Activated CD4-positive, alpha-beta T cell treated with anti-CD3 and anti-CD28 coated beads for 1 hour (primary cell): ENCODE measurements around the gene POM121L2.
"Not testable (repeated sequence)": the region's sequence is repeated elsewhere in the genome, so short reads cannot be mapped to it uniquely, and the experiment has no call there.

Experiments
- DNase-seq: peaks from one replicate; pipeline ENCODE4 v3.0.0-alpha.2; 2020

POM121L2 gene

DNA sequence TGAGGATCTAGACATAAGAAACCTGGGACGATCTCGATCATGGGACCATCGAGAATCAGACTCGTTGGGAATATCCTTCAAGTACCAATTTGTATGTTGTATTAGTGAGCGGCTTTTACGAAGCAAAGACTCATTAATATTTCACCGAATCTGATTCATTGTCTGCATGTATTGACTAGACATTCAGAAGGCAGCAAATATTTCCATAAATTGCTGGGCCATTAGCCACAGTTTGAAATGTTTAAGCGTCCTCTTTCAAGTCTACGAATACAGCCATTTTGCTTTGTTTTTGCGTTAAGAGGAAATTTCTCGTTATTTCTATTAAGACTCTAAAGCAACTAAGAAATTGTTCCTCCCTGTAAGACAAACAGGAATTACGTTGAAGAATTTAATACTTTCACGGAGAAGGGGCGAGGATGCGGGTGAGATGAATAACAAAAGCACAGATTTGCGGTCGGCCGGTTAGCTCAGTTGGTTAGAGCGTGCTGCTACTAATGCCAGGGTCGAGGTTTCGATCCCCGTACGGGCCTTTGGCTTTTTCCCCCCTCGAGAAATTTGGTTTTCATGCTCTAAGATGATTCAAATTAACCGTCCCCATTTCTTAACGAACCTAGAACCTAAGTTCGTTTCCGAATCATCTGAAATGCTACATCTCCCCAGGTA lies 18.5 kb downstream of the POM121L2 start:
- no peak for DNase-seq

DNA sequence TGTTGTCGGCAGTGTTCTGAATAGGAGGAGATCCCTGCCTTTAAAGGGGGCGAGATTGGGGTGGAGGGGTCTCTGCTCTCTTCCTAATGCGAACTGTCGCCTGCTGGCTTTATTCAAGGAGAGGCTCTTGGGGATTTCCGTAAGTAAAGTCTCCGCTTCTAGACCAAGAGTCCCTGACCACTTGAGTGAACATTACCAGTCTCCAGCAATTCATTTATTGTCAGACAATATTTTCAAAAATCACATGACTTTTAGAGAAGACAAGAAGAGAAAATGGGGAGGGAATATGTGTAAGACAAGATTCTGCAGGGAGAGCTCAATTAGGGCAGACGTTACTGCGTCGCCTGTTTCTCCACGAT lies 21.2 kb downstream of the POM121L2 start:
- DNase-seq, result no peak

DNA sequence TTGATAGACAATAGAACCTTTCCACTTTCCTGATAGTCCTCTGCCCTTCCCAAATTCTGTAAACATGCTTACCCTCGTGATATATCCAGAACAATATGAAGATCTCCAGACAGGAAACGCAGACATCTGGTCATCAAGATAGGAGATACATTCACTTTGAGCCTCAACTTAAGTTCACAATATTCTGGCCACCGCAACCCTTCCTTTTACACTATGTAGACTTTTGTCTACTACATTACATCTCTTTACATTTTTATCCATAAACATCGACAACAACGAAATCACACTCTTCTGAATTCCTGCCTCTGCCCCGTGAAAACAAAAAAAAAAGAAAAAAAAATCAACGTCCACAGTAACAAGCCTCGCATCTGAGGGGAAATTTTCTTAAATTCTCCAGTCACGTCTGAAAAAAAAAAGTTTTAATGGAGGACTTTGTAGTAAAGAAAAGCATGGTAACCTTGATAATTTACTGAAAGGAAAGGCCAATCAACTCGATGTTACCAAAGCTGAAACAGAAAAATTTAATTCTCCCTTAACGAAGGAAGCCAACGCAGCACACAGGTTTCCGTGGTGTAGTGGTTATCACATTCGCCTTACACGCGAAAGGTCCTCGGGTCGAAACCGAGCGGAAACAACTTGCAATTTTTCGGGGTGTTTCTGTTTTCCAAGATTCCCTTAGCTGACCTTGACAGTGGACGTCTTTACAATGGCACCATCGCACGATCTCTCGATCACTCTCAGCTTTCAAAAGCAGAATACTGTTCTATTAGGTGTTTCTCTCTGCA lies 21.8 kb downstream of the POM121L2 start:
- DNase-seq, result no peak

DNA sequence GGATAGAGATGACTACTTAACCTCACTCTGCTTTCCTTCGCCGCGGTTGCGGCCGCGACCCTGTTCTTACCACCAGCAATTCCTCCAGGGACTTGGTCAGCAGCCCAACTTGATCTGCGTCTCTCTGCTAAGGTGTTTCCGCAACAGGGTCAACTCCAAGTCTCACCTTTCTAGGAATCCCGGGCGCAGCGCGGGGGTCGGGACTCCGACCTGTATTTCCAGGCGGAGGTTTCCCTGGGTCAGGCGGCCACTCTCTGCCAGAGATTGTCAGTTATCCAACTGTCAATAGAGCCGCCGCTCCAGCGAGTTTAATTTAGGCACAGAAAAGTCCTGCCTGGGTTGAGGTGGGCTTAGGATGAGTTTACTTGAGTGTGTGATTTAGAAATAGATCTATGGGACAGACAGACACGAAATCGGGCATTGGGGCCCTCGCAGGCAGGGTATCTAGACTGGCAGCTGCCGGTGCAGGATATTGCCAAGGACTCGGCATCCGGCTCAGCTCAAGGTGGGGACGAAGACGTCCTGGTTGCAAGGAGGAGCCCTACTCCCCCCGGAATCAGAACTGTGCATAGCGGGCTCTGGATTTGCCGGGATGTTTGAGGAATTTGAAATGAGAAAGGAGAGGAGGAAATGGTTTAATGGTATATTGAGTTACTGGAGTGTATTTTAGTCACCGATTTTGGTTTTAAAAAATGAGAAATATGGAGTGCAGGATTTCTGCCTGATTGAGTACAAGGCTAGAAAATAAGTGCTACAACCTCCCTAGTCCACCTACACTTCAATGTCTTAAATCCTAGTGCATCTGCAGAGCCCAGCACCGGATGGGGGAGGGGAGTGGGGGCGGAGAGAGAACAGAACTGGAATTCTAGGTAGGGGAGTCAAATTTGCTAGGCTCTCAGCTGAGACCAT lies 23.7 kb downstream of the POM121L2 start:
- DNase-seq, result no peak

DNA sequence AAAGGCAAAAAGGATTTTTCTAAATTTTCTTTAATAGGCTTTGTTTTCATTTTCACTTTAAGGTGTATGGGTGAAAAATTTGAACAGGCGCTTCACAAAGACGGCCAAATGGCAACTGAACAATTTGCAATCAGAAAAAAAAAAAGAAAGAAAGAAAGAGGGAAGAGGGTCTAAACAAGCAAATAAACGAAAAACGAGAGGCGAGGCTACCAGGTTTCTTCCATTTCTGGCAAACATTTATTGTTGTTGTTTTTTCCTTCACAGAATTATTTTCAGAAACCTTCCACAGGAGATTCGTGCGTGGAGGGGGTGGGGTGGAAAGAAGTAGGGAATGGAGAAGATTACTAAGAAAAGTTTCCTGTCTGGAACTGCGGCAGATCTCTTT lies 24.3 kb downstream of the POM121L2 start:
- no peak for DNase-seq

DNA sequence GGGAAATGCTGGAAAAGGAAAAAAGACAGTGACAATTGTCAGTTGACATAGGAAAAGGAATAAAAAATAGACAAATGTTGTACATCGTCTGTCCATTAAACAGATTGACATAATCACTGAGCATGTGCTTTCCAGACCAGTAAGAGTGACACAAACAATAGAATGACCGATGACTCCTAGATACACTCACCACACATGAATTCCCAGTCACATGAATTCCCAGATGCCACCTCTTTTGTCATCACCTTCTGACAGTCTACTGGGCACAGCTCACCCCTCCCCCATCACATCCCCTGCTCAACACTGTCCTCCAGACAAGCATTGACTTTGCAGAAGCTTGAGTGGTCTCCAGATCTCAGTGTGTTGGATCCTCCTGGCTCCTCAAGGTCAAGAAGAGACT lies 25.9 kb downstream of the POM121L2 start:
- DNase-seq, result no peak

DNA sequence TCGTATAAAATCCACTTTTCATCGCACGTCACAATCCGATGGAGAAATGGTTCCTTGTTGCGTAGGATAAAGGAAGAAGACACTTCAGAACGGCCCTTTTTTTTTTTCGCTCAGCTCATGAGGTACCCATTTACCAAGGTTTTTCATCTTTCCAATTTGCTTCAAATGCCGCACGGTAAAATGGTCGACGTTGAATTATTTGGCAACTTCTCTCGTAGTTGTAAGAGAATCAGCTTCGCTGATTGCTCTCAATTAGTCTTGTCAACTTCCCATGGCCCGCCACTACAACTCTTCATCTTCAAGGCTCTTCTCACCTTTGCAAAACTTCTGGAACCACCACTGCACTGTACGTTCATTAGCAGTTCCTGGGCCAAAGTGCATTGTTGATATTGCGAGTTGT lies 28.8 kb downstream of the POM121L2 start:
- no peak for DNase-seq

DNA sequence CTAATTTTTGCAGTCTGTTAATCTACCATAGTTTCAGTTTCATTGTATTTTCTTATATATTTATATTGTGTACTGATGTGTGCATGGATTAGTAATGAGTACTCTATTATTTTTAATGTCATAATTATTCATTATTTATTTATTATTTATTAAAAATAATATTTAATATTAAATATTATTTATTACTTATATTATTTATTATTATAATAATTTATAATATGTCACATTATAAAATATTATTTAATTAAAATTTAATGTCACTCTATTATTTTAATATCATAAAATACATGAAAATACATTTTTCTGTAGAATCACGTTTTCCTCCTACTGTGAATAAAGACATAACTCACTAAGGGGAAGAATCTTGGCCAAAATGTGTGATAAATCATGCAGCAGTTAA lies 30.5 kb downstream of the POM121L2 start:
- no peak for DNase-seq

DNA sequence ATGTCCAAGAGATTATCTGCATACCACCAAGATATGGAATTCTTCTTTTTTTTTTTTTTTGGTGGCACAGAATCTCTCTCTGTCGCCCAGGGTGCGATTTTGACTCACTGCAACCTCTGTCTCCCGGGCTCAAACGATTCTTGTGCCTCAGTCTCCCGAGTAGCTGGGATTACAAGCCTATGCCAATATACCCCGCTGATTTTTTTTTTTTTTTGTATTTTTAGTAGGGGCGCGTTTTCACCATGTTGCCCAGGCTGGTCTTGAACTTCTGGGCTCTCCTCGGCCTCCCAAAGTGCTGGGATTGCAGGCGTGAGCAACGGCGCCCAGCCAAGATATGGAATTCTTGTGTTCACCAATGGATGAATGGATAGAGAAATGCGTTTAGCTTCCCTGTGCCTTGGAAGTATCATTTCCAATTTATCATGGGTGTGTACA lies 31.0 kb downstream of the POM121L2 start:
- no peak for DNase-seq

DNA sequence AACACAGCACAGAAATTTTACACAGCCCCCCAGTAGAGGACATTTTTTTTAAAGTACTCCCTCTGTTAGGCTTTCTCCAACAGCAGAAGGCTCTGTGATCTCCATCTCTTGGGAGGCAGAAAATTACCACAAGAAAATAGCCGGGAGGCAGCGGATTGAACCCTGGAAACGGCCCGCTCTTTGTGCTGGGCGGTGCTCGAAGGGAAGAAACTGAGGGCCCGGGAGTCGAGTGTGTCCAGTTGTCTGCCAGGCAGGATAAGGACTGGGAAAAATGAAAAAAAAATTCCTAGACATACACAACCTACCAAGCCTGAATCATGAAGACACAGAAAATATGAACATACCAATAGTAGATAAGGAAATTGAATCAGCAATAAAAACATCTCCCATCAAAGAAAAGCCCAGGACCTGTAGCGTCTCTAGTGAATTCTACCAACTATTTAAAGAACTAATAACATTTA lies 31.5 kb downstream of the POM121L2 start:
- DNase-seq, result no peak

DNA sequence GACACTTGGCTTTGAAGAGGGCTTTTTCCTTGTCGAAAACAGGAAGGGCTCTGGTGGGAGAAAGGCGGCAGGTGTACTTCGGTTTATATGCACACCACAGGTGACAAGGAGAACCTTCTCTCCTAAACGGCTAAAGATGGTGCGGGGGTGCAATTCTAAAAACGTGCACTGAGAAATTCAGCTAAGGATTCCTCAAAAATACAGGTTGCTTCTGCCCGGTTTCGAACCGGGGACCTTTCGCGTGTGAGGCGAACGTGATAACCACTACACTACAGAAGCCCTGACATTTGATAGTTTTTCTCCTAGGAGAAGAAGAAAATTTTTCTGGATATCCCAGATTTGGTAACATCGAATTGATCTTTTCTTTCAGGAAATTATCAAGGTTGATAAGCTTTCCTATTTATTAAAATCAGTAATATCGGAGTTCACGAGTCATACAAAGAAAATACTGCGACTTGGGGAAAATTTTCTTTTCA lies 32.0 kb downstream of the POM121L2 start:
- DNase-seq, result no peak

DNA sequence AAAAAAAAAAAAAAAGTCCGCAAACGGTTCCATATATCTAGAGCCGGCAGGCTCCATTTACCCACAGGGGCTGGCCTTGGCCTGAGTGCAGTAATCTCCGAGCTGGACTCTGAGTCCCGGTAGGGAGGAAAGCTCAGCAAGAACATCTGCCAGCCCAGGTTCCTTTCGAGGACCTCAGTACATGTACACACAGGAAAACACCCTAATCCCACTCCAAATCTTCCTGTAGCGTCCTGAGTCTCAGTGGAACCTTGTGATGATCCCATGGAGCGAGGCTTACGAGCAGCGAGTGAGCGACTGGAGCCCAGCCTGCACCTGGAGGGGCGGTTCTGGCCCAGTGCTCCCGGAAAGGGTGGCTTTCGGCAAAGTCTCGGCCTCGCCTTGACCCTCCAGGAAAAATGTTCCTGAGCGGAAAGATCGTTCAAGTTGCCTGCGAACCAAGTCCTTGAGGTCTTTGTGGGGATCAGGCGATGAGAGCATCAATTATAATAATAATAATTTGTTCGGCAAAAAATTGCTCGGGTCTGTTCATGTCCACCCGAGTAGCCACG lies 32.5 kb downstream of the POM121L2 start:
- DNase-seq, result no peak

DNA sequence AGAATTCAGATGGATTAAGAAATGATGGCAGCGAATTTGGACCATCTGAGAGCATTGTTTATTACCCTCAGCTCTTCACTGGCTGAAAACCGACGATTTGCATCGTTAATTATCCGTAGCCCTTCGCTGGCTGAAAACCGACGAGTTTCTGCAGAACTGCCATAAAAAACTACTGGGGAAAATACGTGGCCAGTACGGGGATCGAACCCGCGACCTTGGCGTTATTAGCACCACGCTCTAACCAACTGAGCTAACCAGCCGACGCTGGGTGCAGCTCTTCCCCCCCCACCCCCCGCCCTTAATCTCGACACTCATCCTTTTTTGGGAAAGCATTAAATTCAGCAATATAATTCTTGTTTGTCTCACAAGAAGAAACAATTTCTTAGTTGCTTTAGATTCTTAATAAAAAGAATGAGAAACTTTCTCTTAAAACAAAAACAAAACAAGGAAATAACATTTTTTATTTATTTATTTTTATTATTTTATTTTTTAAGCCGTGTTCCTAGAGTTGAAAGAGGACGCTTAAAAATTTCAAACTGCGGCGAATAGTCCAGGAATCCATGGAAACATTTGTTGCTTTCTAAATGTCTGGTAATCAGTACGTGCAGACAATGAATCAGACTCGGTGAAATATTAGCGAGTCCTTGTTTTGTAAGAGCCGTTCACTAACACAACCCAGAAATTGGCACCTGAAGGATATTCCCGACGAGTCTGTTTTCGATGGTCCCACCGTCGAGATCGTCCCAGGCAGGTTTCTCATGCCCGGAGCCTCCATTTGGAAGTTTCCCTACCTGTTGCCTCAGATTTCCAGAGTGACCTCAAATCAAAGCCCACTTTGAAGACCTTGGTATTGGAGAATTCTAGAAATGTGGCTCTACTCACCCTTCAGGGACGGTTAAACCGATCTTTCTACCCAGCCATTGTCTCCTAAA lies 36.8 kb downstream of the POM121L2 start:
- no peak for DNase-seq

DNA sequence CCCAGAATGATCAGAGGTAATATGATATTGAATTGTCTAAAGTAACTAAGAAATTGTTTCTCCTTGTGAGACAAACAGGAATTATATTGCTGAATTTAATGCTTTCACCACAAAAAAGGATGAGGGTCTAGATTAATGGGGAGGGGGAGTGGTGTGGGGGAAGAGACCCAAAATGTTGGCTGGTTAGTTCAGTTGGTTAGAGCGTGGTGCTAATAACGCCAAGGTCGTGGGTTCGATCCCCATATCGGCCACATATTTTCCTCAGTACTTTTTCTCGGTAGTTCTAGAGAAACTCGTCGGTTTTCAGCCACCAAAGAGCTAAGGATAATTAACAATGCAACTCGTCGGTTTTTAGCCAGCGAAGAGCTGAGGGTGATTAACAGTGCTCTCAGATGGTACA lies 38.3 kb downstream of the POM121L2 start:
- no peak for DNase-seq

DNA sequence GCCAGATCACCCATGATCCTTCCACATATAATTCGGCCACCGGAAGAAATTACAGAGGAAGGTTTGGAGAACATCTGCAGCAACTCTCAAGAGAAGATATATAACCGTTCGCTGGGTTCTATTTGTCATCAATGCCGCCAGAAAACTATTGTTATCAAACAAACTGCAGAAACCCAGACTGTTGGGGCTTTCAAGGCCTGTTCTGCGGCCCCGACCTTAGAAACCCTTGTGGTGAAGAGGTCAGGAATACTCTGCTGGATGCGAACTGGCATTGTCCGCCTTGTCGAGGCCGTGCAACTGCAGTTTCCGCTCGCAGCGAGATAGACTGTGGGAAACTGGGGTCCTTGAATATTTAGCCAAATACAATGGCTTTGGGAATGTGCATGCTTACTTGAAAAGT lies 43.3 kb downstream of the POM121L2 start:
- no peak for DNase-seq

DNA sequence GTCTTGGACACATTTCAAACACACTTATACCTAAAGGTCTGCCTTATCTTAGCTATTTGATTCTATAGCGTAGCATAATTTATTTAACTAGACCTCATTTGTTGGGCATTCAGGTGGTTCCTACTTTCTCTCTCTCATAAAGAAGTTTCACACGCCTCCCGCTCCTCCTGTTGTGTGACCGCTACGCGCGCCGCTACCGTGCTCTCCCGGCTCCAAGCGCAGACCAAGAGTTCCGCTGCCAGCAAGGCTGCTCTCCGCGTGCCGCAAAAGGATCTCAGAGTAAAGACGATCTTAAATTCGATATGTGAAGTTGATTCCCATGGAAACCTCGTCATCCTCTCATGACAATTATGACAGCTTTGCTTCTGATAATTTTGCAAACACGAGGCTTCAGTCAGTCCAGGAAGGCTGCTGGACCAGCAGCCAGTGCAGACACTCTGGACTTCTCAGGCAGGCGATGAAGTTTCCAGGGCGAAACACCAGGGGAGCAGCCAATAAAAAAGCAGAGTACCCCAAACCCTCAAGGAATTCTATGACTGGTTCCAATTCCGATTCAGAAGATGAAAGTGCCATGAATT lies 44.1 kb downstream of the POM121L2 start:
- no peak for DNase-seq

DNA sequence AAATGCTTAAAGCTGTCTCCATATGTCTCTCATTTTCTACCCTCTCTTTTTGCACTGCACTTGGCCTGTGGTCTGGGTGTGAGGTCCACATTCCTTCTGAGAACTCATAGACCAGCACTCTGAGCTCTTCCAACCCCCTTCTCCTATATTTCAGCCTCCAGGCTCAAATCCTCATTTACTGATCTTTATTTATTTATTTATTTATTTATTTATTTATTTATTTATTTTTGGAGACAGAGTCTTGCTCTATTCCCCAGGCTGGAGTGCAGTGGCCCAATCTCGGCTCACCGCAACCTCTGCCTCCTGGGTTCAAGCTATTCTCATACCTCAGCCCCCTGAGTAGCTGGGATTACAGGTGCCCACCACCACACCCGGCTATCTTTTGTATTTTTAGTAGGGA lies 45.1 kb downstream of the POM121L2 start:
- DNase-seq, result not testable (repeated sequence)

DNA sequence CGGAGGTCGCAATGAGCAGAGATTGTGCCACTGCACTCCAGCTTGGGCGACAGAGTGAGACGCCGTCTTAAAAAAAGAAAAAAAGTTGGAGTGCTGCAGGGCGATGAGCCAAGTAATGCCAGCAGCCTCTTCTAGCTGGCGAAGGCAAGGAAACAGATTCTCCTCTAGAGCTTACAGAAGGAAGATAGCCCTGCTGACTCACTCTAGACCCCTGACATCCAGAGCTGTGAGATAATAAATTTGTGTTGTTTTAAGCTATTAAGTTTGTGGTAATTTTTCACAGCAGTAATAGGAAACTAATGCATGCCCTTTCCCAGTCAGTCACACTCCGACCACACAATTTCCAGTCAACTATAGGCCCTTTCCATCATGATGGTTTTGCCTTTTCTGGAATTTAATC lies 48.2 kb downstream of the POM121L2 start:
- no peak for DNase-seq

DNA sequence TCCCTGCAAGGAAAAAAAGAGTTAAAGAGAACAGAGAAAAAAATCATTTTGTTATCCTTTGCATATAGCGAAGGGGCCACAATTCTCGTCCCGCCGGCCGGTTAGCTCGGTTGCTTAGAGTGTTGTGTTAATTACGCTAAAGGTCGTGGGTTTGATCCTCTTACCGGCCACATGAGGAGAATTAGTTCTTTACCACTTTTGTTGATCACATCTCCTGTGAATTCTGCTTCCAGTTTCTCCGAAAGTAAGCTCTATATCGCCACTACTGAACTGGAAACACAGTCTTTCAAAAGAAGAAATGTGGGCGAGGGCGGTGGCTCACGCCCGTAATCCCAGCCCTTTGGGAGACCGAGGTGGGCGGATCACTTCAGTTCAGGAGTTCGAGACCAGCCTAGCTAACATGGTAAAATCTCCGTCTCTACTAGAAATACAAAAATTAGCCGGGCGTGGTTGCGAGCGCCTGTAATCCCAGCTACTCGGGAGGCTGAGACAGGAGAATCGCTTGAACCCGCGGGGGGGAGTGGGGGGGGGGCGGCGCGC lies 51.2 kb downstream of the POM121L2 start:
- no peak for DNase-seq

DNA sequence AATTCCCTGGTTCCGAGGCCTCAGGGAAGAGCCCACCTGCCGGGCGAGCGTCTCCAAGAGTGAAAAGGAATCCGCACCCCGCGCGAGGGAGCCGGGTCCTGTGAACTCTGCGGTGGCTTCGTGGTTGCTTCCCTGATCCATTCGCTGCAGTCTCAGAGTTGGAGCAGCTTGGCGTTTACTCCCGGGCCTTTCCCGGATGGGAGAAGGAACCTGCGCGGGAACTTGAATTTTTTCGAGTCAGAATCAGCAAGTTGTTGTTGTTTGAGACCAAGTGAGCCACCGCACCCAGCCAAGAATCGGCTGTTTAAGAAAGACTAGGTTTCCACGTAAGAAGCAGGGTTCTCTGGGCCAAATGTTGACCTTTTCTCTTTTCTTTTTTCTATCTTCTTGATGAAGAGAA lies 51.7 kb downstream of the POM121L2 start:
- no peak for DNase-seq
